GM18867 (cell line): ENCODE data around the gene SH3GL3.

ENCODE experiments used
- ATAC-seq: cut with Tn5 transposase; IDR thresholded peaks from one replicate; pipeline ENCODE4 v1.9.1; 2021; ENCODE audit warnings: mild to moderate bottlenecking, moderate library complexity; ENCODE audit not compliant: unreplicated experiment

Gene SH3GL3

DNA sequence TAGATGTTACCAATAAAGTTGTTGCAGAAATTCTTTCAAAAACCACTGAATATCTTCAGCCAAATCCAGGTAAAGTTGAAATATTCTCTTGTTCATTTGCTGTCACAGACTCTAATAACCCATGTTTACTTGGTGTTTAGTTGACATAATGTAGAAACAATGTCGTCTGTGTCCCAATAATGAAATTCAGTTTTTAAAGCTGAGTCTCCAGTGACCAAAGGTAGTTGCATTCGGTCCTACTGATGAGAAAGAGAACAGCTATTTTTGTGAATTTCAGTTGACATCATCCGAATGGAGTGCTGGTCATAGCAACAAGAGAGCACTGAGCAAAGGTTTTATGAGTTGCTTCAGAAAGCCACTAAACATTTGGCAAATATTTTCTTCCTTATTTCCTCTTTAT lies 118.0 kb downstream of the SH3GL3 start:
- no peak for ATAC-seq

DNA sequence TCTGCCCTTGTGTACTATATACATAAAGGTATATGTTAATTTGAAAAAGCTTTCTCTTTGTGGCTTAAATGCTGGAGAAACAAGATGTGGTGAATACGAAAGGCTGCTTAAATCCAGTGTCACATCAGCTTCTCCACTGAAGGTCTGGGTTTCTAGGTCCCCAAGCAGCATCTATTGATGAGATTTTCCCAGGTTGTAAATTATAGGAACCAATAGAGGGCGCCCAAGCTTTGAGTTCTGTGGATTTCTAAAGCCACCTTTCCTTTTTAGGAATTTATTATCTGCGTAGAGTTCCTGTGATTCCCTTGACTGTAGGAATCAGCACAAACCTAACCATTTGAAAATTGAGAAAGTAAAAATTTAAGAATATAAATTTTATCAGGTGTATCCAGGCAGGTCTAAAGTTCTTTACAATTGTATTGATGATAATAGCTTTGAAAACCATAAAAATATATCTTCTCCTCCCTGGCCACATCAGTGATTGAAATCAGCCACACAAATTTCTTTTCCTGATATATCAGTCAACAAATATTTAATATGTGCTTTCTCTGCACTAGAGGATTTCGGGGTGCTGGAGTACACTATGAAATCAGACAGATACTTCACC lies 118.5 kb downstream of the SH3GL3 start:
- no peak for ATAC-seq

DNA sequence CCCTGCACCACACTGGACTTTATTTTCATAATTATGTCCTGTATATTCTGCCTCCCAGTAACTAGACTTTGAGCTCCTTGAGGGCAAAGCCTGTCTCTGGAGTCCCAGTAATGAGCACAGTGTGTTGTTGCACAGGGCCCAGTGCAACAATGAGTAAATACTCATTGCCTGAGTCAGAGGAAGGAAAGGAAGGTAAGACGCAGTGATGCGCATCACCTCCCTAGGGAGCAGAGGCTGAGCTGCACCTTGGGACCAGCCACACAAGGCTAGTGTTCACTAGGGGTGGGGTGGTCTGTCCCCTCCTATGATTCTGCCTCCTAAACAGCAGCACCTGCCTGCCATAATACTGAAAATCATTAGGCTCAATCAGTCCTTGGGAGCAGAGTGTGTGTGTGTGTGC lies 120.2 kb downstream of the SH3GL3 start:
- ATAC-seq = no peak

GRCh38 chr15:83569341-83569740 lies 122.2 kb downstream of the SH3GL3 start:
- ATAC-seq = no peak

DNA sequence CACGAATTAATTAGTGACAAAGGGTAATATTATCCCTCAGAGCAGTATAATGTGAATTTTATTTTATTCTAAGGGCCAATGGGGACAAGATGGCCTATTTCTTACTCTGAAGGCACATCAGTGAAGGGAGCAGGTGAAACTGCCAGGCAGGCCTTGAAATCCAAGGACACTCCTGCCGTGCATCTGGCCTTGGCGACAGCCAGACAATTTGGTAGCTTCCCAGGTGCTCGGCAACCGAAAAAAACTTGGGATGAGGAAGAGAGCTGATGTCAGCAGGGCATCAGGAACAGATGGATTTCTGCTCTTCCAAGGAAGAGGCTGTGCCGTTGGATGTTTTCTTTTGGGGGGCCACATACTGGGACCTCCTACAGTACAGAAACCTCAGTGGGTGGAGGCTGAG lies 123.6 kb downstream of the SH3GL3 start:
- ATAC-seq = no peak

DNA sequence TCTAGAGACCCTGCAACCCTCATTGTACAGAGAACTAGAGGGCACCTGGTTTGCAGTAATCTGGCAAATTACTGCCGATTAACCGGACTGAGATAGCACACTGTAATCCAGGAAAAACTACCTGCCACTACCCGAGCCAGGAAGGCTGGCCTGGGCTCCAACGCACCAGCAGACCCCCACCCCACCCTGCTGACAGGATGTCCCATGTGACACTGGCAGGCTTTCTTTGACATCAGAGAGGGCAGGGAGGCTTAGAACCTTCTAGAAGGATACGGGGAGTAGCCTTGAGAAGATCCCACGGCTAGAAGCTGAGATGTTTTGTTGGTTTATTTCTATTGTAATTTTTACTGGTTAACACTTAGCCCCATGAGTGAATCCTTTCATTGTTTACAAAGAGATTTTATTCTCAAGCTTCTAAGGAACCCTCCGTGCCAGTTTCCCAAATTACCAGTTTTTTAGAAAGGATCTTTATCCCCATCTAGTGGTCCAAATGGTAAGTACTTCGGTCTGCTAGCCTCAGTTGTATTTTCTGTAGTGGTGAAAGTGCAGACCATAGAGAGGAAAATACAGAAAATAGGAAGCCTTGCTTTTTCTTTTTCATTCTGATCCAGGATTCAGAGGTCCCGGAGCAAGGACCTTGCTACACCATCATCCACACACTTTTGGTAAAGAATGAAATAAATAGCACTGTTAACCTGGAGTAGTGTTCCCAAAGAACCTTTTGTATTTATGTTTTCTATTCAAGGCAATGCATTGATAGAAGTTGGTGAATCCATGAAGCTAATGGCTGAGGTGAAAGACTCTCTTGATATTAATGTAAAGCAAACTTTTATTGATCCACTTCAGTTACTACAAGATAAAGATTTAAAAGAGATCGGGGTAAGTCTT lies 124.9 kb downstream of the SH3GL3 start:
- no peak for ATAC-seq

DNA sequence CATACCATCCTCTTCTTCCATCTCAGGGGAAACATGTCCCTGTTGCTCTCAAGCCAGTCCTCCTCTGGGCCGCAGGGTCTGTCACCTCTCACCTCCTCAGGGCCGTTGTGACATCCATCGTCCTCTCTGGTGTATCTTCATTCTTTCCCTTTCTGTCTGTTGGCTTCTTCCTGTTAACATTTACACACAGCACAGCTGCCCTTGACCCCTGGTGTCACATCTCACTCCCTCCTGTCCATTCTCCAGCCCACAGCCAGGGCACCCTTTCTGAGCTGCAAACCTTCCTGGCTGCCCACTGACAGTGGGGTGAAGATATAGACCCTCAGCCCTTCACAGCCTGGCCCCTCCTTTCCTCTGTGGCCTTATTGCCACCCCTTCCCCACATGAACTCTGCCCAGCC lies 127.2 kb downstream of the SH3GL3 start:
- no peak for ATAC-seq

DNA sequence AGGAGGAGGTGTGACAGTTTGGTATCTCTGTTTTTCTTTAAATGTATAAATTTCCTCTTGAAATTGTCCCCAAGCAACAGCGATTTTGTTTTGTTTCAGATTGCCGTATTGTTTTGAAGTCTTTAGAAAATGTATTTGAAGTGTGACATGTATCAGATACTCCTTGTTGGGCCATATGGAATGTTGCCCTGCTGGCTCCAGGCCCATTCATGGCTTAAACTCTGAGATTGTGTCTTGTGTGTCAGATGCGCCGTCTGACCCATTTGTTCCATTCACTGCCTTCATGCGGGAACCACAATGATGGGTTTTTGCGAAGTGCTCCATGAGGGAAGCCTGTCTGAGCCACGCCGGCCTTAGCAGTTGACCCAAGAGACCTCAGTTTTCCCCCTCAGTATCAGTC lies 131.6 kb downstream of the SH3GL3 start:
- ATAC-seq = no peak

DNA sequence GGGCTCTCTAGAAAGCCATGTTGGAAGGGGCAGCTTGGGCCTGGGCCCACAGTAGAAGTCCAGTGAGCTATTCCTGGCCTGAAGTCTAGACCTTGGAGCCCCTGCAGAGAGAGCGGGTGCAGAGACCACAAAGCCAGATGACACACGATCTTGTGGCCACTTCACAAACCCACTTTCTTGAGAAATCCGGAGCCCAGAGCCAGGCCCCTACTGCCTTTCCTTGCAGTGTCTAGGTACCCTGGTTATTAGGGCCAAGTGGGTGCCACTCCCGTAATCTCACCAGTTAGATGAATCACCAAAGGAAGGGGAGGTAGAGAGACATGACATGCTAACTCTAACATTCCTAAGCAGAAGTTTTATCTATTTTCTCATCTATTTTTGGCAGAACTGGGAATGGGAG lies 134.2 kb downstream of the SH3GL3 start:
- ATAC-seq = no peak

DNA sequence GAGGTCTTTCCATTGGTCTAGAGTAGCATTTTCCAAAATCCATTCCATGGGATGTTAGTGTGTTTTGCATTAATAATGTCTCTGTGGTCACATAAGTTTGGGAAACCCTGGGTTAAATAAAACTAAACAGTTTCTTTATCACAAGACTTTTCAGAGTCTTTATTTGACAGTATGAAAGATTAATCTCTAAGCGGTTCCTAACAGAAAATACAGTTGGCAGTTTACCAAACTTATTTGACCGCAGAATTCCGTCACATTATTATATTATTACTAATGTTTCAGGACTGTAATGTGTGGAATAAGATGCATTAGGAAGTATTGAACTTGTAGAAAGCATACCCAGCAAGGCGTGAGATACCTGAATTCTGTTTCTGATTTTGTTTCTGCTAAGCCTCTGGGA lies 135.2 kb downstream of the SH3GL3 start:
- ATAC-seq = no peak

DNA sequence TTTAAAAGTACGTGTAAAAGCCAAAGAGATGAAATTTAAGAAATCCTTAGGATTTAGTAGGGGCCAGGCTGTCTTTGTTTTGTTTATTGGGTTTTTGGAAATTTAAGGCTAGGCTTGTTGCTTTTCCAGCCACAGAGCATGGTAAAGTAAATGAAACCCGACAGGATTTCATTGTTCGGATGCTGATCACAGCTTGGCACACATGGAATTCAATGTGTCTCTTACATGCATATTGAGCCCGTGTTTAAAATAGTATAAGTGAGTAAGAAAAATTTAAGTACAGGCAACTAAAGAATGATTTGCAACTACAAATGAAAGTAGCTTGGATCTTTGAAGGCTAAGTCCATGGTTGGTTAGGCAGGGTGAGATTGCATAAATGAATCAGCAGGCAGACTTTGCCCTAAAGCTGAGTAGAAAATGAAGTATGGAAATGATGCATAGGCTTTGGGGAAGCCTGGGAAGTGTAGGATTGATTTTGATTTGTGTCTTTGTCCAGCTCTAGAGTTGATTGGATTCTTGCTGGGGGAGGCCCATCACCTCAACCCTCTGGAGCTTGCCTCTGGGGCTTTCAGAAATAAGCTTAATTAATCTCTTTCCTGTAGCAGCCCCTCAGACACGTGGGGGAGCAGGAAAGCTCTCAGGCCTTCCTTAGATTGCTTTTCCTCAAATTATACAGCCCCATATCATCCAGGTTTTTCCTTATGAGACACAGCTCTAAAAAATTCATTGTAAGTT lies 138.6 kb downstream of the SH3GL3 start:
- no peak for ATAC-seq

DNA sequence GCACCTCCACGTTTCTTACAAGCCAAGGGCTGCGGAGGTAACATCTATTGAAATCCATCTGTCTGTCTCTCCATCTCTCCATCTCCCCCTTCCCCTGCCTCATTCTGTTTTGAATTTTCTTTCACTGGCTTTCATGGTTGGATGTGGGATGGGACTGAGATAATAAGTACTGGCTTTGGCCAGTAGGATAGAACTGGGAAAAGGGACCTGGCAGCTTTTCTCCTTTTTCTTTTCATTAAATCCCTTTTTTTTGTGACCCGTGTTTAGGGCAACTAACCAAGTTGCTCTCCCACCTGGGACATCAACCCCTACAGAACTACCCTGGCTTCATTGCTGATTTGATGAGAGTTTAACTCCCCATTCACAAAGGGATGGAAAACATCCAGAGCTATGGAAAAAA lies 139.9 kb downstream of the SH3GL3 start:
- ATAC-seq = no peak

GRCh38 chr15:83588441-83588840 lies 141.3 kb downstream of the SH3GL3 start:
- no peak for ATAC-seq

DNA sequence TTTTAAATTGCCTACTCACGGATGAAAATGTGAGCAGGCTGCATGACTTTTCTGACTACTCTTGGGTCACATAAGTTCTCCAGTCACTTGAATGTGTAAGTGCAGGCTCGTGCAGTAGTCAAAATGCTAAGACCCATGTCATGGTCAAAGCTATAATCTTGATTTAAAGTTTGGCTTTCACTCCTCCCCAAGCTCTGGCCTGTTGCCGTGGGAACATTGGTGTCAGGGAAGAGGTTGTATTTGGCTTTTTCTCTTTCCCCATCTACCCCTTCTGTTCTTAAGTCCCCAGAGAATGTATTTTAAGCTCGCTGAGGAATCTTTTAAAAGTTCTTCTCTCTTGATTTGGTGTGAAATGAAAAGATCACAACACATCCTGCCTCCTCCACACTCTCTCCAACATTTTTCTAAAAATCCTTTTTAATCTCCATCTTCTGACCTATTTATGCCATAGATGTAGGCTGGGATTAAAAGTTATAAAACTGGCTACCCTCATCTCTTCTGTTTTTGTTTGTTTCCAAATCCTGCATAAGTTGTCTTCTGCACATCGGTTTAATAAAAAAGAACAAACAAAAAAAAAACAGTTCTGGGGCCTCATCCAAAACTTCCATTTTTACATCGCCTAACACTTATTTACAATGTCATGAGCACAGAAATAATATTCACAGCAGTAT lies 145.4 kb downstream of the SH3GL3 start:
- ATAC-seq = no peak

DNA sequence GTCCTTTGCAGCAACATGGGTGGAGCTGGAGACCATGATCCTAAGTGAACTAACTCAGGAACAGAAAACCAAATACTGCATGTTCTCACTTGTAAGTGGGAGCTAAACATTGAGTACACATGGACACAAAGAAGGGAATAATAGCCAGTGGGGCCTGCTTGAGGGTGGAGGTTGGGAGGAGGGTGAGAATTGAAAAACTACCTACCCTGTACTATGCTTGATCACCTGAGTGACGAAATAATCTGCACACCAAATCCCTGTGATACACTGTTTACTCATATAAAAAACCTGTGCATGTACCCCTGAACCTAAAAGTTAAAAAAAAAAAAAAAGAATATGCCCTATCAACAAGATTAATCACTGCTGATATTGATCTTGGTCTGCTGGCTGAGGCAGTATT lies 148.1 kb downstream of the SH3GL3 start:
- no peak for ATAC-seq

- ATAC-seq = no peak
Observed at GRCh38 chr15:83598031-83598430, 150.9 kb downstream of the SH3GL3 start.

GRCh38 chr15:83602021-83602420 lies 154.9 kb downstream of the SH3GL3 start:
- ATAC-seq = no peak

DNA sequence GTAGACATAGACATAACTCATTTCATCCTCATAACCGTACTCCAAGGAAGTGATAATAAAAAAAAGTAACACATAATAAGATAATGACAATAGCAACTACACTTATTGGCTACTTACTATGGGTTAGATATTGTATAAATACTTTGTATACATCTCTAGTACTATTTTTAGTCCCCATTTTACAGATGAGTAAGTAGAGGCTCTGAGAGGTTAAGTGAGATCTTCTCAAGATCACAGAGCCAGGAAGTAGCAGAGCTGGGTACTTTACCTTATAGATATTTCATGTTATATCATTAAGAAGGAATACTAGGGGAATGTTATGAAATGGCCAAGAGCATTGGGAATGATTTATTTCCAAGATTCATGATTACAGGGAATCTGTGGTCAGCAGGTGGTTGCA lies 157.4 kb downstream of the SH3GL3 start:
- no peak for ATAC-seq

DNA sequence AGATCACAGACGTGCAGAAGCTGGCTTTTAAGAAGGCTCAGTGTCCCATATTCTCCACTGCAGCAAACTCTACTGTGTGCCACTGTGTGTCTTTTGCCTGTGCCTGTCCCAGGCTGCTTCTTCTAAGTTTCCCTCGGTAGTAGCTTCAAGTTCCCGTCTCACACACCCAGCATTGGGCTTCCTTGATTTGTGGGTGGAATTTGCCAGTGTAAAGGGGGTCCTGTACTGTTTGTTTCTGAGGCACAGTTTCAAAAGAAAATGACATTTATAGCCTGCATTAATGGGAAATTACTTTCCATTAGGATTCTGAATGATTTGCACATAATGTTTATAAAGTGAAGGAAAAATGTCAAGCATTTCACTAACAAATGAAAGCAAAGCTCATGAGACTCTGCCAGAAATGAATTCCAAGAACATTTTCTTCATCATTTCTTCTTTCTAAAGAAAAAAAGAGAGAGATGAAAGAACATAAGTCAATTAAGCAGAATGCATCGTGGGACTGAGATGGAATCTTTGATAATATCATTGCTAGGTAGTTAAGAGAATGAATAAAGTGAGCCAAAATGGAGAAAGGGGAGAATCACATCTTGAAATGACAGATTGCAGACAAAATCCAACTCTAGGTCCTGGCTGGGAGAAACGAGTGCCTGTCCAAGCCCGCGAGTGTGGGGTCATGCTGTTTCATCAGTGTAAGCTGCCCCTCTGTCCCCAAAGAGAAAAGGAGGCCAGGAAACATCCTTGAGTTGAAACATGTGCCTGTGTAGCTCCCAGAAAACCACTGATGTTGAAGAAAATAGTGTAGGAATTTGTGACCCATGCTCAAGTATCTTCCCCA lies 158.2 kb downstream of the SH3GL3 start:
- ATAC-seq = no peak

DNA sequence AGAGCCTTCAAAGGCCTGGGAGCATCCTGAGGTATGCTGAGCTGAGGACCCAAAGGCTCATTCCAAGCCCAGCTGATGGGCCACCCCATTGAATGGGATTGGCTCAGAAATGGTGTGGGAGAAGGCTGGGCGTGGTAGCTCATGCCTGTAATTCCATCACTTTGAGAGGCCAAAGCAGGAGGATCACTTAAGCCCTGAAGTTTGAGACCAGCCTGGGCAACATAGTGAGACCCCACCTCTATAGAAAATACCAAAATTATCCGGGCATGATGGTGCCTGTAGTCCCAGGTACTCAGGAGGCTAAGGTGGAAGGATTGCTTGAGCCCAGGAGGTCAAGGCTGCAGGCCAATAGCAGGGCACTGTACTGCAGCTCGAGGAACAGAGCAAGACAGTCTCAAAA lies 163.0 kb downstream of the SH3GL3 start:
- no peak for ATAC-seq
